Nephron progenitor cell (in vitro differentiated cells): ENCODE data around the gene TAF4.

Source experiments
- DNase-seq: peaks from one replicate; pipeline ENCODE4 v3.0.0; 2021
- H3K27ac Mint-ChIP-seq: 2 replicates; pipeline ENCODE4 v1.8.0; 2021; ENCODE audit warnings: mild to moderate bottlenecking, moderate library complexity, mixed read lengths
- H3K27me3 Mint-ChIP-seq: 2 replicates; pipeline ENCODE4 v1.8.0; 2021; ENCODE audit warnings: mild to moderate bottlenecking, low read depth, mixed read lengths; ENCODE audit not compliant: poor library complexity
- H3K36me3 Mint-ChIP-seq: 2 replicates; pipeline ENCODE4 v1.8.0; 2021; ENCODE audit warnings: low read depth, mixed read lengths
- H3K4me1 Mint-ChIP-seq: 2 replicates; pipeline ENCODE4 v1.8.0; 2021; ENCODE audit warnings: mixed read lengths
- H3K4me3 Mint-ChIP-seq: 2 replicates; pipeline ENCODE4 v1.8.0; 2021; ENCODE audit warnings: mild to moderate bottlenecking, moderate library complexity, mixed read lengths
- H3K9me3 Mint-ChIP-seq: 2 replicates; pipeline ENCODE4 v1.8.0; 2021; ENCODE audit warnings: mild to moderate bottlenecking, moderate library complexity, mixed read lengths
- CTCF ChIP-seq: fragments of 200-600 bp; sonication (generic); IDR thresholded peaks from 2 replicates; pipeline ENCODE4 v1.5.0; 2021; ENCODE audit warnings: antibody characterized with exemption

TAF4 gene

GRCh38 chr20:61998343-61999121 is 67.1 kb downstream of the TAF4 start:
- no peak overlapping the region for H3K4me3 Mint-ChIP-seq
- H3K4me1 Mint-ChIP-seq: no peaks in the 10 kb centered on the region
- peaks cover 3% of the 10 kb centered on the region for H3K27me3 Mint-ChIP-seq
- TF ChIP-seq CTCF: no peak
- H3K9me3 Mint-ChIP-seq: peaks cover 25% of the 10 kb centered on the region
- H3K36me3 Mint-ChIP-seq: peaks cover 94% of the 10 kb centered on the region
- DNase-seq: no peak
- H3K27ac Mint-ChIP-seq: no peak overlapping the region

DNA sequence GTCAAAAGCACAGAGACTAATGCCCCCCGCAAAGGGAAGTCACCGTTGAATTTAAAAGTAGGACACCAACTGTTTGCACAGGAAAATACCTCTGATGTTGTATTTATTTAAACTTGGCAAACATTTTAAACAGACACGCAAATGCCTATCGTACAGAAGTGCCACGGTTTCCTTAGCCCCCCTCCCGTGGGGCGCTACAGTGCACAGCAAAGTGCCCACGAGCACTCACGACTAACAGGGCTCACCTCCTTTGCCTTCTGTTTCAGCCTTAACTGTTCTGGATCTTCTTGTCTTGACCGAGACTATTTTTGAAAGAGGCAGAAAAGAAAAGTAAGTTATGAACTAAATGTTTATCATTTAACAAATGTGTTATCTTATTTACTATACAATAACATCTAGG is 67.8 kb downstream of the TAF4 start:
- Mint-ChIP-seq H3K27me3 (peaks cover 3% of the 10 kb centered on the region), H3K27ac (no peak overlapping the region), H3K9me3 (peaks cover 29% of the 10 kb centered on the region), H3K4me1 (no peaks in the 10 kb centered on the region), H3K36me3 (peaks cover 96% of the 10 kb centered on the region), H3K4me3 (no peak overlapping the region)
- no peak for DNase-seq
- no peak for TF ChIP-seq CTCF

DNA sequence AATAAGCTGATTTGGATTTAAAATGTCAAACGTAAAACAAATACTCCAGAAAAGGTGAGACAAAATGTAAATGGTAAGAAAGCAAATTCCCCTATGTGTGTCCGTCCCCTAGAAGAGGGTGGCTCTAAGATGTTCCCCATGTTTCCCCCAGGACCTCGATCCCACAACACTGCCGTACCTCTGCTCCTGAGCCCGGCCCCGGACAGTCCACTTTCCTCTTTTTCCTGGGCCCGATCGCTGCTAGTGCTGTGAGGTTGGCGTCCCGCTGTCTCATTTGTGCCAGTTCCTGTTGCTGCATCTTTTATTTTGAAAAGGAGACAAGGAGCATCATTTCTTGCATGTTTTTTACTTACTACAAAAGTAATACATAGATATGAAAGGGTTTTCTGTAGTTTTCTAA is 68.3 kb downstream of the TAF4 start:
- no peak overlapping the region for H3K27ac Mint-ChIP-seq
- H3K36me3 Mint-ChIP-seq: peaks cover 96% of the 10 kb centered on the region
- H3K4me3 Mint-ChIP-seq: no peak overlapping the region
- no peaks in the 10 kb centered on the region for H3K4me1 Mint-ChIP-seq
- H3K27me3 Mint-ChIP-seq: peaks cover 3% of the 10 kb centered on the region
- H3K9me3 Mint-ChIP-seq: peaks cover 34% of the 10 kb centered on the region
- no peak for TF ChIP-seq CTCF
- no peak for DNase-seq

DNA sequence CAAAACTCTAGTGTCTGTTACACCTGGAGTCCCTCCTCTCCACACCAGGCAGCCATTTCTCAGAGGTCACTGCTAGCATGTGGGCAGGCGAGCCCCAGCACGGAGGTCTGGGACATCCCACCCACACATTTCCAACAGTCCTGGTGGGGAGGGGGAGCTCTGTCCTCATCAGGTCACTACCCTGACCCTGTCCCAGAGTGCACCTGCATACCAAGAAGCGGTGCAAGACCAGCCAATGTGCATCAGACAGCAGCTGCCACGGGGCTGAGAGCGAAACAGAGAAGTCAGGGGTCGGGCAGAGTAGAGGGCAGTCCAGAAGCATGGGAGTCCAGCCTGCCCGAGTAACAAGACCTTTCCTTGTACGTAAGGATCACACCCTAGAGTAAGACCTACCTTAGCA is 71.1 kb downstream of the TAF4 start:
- Mint-ChIP-seq H3K27me3 (peaks cover 5% of the 10 kb centered on the region), H3K36me3 (peaks cover 100% of the 10 kb centered on the region)

DNA sequence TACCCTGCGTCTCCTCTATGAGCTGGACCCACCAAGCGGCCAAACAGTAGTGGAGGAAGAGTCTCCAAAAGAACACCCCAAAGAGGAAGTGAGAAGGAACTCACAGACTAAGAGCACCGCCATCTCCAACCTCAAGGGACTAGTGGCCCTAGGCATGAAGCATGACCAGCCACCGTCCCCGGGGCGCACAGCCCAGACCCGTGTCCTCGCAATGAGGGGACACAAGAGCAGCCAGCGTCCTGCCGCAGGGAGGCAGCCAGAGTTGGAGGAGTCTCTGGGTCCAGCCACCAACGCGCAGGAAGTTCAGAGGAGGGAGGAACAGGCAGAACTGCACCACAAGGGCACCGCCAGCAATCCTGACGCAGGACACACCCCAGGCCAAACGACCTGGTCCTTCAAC is 72.6 kb downstream of the TAF4 start:
- H3K27me3 Mint-ChIP-seq: peaks cover 7% of the 10 kb centered on the region
- no peak overlapping the region for H3K4me3 Mint-ChIP-seq
- peaks cover 59% of the 10 kb centered on the region for H3K9me3 Mint-ChIP-seq
- no peak overlapping the region for H3K27ac Mint-ChIP-seq
- no peak for DNase-seq
- TF ChIP-seq CTCF: no peak
- H3K4me1 Mint-ChIP-seq: no peaks in the 10 kb centered on the region
- H3K36me3 Mint-ChIP-seq: peaks cover 100% of the 10 kb centered on the region

More for the DNA sequence above, 71.1 kb downstream of the TAF4 start:
- Mint-ChIP-seq H3K9me3 (peaks cover 59% of the 10 kb centered on the region), H3K4me1 (no peaks in the 10 kb centered on the region), H3K27ac (no peak overlapping the region), H3K4me3 (no peak overlapping the region)
- DNase-seq: no peak
- TF ChIP-seq CTCF: no peak

DNA sequence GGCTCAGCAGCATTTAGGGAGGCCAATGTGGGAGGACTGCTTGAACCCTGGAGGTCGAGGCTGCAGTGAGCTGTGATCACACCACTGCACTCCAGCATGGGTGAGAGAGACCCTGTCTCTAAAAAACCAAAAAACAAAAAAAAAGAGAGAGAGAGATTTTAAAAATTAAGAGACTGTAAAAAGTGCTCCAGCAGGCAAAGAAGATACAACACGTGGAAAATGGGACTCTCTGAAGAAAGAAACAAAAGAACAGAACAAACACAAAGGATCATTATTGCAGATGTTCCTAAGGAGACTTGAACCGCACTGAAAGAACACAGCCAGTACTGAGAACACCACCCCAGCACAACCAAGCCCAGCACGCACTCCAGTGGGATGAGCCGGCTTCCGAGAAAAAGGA is 74.2 kb downstream of the TAF4 start:
- no peak overlapping the region for H3K27ac Mint-ChIP-seq
- peaks cover 100% of the 10 kb centered on the region for H3K36me3 Mint-ChIP-seq
- no peak for TF ChIP-seq CTCF
- peaks cover 7% of the 10 kb centered on the region for H3K27me3 Mint-ChIP-seq
- no peaks in the 10 kb centered on the region for H3K4me1 Mint-ChIP-seq
- DNase-seq: no peak
- H3K9me3 Mint-ChIP-seq: peaks cover 64% of the 10 kb centered on the region
- no peak overlapping the region for H3K4me3 Mint-ChIP-seq
